GM11168 (cell line): ENCODE measurements around the gene RPS6KA2.
"Not testable (repeated sequence)": the region's sequence is repeated elsewhere in the genome, so short reads cannot be mapped to it uniquely, and the experiment has no call there.

Source experiments
- in situ Hi-C: fragments of 300-500 bp; cut with MboI; formaldehyde crosslinking; loops from one replicate; pipeline ENCODE4 v1.12.0; 2022; ENCODE audit warnings: low sequenced_read_pairs; ENCODE audit not compliant: unreplicated experiment

Gene RPS6KA2

DNA sequence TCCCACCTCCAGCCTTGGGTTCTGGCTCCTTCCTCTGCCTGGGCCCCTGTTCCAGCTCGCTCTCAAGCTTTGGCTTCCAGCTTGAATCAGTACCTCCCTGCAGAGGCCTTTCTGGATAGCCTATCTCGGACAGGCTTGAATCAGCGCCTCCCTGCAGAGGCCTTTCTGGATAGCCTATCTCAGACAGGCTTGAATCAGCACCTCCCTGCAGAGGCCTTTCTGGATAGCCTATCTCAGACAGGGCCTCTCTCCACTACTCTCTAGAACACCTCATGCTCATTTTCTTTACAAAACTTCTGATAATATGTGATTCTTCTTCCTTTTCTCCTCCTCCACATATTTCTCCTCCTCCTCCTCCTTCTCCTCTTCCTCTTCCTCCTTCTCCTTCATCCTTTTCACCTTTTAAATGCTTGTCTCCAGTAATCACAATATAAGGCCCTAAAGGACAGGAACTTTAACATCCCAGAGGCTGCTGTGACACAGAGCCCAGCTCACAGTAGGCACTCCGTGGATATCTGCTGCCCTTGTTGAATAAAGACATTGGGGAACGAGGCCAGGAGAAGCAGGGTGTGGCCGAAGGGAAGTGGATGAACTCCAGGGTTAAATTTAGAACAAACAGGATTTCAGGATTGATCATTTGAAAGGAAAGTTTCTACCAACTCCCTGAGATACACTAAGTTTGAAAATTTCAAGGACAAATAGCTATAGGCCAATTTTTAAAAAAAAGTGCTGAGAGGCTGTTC is 9.3 kb upstream of the RPS6KA2 start:
- in situ Hi-C loops = no loop called here

DNA sequence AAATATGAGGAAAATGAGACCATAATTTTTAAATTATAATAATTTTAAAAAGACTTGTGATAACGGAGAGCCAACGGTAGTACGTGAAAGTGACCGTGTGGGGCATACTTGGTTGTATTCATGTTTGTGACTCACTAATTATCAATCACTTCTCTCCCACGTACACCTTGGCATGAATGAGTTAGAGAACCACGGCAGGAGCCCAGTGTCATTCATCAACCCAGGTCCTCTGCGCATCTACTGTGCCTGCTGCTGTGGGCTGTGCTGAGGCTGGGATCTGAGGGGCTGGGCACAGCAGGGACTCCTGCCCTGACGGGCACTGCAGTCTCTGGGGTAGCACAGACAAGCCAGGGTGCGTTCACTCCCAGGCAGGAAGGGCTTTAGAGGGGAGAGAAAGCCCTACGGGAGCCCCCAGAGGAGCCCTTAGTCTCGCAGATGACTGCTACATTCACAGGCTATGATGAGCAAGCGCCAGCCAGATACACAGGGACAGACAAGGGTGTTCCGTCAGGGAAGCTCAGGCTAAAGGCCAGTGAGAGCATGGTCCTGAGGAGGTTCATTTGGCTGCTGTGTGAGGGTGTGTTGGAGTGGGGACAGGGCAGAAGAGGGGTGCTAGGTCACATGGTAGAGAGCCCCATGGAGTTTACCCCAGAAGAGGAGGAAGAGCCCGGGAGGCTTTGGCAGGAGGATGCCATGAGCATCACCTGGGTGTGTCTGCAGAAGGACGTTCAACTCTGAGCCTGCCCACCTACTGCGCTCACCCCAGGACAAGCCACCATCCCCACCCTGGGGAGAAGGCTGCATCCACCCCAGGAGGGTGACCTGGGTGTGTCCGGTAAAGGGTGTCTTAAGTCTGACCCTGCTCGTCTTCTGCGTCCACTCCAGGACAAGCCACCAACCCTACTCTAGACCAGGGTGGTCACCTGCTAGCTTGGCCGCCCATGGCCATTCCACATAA is 8.2 kb upstream of the RPS6KA2 start:
- in situ Hi-C loops = no loop called here

DNA sequence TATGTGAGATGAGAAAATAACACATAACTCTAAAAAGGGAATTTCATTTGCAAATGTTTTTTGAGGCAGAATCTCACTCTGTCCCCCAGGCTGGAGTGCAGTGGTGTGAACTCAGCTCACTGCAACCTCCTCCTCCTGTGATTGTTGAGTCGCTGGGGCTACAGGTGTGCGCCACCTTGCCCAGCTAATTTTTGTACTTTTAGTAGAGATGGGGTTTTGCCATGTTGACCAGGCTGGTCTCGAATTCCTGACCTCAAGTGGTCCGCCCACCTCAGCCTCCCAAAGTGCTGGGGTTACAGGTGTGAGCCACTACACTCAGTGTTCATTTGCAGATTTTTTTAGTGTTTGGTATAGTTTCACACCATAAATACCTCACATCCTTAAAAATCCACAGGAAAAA is 7.5 kb upstream of the RPS6KA2 start:
- in situ Hi-C loops = not testable (repeated sequence)

DNA sequence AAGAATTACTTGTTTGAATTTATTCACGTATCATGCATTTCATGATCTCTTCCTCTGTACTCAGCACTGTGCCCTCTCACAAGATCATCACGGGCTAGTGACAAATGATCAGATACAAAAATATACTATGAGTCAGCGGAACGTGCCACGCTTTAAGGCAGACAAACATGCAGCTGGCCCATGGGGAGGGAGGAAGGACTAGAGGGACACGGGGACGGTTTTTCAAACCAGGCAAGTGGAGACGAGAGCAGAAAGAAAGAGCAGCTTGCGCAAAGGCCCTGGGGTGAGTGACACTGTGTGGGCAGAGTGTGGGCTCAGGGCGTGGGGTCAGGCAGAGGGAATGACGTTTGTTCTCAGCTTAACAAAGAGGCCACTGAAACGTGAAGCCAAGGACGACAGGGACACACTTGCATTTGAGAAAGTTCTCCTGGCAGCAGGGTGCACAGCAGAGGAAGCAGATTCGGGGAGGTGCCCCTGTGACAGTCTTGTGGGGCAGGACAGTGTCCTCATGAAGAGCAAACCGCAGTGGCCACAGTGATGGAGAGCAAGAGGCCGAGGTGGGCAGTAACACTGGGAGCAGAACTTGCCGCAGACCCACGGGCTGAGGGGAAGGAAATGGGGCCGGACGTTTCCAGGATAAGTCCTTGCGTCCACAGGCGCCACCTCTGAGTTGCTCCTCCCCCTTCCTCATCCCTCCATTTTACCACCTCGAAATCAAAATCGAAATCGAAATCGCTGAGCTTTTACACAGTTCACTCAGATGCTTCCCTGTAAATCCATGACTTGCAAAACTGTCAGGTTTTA is 6.9 kb upstream of the RPS6KA2 start:
- in situ Hi-C loops = no loop called here

DNA sequence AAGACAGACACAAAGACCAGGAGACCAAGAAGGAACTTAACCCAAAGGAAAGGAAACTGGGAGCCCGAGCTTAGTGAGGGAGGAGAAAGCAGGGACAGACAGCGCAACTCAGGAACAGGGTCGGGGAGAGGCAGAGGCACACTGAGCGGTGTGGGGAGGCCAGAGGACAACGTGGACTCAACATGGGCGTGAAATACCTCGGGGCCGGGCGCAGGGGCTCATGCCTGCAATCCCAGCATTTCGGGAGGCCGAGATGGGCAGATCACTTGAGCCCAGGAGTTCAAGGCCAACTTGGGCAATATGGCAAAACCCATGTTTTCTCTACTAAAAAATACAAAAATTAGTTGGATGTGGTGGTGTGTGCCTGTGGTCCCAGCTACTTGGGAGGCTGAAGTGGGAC is 5.7 kb upstream of the RPS6KA2 start:
- in situ Hi-C loops = no loop called here

DNA sequence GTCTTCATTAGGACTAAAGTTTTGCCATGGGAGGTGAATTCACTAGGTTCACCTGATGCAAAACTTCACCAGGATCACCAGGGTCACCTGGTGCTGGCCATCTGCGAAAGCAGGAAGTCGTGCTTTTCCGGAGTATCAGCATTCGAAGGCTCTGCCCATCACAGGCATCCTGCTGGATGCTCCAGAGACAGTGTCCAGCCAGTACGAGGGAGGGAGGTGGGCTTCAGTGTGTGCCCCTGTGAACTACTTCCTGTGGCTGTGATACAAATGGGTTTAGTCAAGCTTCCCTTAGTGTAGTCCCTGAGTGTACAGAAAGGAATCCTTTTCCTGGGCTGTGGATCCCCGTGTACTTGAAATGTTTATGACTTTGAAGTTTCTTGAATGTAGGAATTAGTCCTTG is 3.4 kb upstream of the RPS6KA2 start:
- in situ Hi-C loops = no loop called here

DNA sequence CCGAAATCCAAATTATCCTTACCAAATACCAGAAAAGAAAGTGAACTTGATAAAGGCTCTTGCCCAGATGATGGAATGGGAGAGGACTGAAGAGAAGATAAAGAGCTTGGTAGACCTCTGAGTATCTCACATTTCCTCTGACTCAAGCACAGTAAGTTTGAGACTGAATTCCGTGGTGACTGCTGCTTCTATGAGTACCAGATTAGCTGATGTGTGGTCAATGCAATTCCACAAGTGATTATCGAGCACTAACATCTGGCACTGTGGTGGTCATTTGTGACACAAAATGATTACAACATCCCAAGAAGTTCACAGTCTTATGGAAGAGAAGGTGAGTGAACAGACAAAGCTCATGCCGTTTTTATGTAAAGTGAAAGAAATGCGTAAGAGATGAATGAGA is 2.6 kb upstream of the RPS6KA2 start:
- in situ Hi-C loops = no loop called here

DNA sequence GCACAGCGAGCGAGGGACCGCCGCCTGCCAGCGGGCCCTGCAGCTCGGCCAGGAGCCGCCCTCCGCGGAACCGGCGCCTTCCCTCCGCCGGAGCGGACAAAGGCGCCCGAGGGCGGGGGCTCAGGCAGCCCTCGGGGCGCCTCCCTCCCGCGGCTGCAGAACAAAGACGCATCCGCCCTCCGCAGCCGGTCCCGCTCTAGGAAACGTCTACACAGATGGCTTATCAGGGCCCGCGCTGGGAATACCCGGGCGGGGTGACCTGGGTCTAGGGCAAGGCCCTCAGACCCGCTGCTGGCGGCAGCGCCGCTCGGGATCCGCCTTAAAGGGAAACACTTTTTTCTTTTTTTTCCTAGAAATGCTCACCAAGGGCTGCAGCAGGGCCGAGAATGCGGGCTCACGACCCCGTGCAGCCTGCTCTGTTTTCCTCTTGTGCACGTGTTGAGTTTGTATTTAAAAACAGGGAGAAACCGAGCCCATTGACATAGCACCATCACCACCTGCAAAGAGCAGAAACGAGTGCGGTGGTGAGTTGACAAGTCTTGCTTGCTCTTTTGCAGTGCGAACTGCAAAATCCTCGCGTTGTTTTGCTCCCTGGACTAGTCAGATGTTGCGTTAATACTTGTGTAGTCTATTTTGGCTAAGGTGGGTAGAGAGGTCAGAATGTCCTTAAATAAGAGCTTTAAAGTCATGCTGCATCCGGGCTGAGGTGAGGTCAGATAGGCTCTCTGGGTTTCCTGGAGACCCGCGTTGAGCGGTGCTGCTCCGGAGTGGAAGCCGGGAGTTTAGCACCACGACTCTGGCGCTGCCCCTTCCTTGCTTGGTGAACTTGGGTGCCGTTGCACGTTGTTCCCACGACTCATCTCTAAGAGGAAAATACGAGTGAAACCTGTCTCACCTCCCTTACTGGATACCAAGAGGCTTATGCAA is 1.1 kb upstream of the RPS6KA2 start:
- in situ Hi-C loops = no loop called here

DNA sequence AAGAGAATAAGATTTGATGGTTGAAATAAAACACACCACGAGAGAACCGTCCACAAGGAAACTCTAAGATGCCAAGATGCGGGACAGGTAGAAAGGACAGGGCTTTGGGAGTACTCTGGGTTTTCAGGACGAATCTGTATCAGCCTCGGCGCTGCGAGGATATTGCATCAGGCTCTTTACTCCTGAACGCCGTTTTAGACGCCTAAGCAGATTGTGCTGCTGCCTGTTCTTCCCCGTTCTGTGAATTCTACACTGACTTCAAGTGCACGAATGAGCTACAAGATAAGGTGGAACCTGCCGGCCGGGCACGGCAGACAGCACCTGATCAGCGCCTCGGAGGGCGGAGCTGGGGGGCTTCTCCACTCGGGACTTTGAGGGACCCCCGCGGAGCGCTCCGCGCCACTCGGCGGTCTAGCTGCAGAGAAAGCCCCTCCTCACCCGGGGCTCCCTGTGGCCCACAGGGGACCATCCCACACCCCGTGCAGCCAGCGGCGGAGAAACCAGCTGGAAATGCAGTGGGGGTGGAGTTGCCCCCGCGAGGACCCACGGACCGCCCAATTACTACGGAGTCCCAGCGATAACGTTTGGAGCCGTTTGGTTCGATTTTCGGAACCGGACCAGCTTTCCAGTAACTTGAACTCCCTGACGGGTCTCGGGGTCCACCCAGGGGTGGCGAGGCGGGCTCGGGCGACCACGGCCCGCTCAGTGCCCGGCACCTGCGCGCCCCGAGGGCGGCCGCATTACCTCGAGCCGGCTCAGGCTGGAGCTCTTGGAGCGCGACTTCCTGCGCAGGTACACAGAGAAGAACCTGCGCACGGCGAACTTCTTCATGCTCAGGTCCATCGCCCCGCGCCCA is 646 bp downstream of the RPS6KA2 start:
- in situ Hi-C loops = no loop called here

DNA sequence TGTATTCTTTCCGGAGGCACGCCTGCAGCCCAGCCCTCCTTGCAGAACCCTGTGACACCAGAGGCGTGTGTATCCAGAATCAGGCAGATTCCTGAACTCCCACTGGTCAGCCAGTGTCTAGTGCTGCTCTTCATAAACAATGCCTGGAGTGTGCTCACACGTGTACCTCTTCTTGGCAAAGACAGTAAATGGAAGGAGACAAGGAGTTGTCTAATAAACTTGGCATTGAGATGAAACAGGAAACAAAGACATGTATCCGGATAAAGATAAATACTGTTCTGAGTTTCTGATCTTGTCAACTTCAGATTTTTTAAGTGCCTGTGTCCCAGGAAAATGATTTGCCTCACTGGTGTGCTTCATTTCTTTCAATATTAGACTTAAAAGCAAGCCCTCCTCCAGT is 1.7 kb downstream of the RPS6KA2 start:
- in situ Hi-C loops = no loop called here

DNA sequence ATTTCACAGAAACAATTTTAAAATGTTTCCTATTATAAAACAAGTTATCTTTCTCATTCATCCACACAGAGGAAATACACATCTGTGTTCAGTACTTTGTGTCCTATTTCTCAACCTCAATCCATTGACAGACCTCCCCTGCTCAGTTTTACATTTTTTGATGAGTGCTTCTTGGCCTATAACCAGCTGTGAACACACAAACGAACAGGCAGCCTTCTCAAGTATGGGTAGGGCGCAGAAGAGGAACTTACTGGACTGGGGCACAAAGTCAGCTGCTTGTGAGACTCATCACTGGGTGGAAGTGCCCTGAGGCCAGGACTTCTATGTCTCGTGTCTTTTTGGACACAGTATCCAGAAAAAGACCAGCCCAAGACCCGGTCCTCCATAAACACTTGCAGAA is 2.8 kb downstream of the RPS6KA2 start:
- in situ Hi-C loops = no loop called here

DNA sequence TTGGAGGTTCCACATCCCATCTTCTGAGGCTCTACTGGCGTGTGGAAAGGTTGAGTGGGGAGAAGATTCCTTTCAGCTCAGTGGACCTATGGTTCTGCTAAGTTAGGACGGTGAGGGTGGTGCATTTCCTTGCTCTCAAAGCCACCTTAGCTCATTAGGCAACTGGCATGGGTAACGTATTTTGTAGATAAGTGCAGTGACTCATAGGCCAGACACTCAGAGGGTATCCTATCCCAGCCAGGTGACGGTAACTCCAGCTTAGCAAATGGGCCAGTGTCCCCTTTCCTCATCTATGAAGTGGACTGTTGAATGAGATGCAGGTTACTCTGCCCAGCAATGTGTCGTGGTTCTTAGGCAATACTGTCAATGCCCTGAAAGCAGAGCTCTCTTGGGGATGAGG is 3.7 kb downstream of the RPS6KA2 start:
- in situ Hi-C loops = no loop called here

DNA sequence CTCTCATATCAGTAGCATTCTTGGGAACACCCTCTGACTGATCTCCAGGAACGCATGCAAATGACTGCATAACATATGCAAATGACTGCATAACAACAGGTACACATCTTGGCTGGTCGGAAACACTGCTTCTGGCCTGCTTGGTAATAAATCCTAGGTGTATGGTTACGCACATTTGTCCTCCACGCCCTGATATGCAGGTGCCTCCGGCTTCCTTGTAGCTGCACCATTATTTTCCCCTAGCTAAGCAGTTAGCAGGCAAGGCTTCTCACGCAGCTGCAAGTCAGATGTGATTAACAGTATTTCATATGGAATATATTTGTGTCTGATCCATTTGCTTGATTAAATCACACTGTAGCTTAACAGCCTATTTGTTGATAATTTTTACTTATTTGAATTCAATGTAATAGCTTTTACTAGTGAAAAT is 5.9 kb downstream of the RPS6KA2 start:
- in situ Hi-C loops = no loop called here

DNA sequence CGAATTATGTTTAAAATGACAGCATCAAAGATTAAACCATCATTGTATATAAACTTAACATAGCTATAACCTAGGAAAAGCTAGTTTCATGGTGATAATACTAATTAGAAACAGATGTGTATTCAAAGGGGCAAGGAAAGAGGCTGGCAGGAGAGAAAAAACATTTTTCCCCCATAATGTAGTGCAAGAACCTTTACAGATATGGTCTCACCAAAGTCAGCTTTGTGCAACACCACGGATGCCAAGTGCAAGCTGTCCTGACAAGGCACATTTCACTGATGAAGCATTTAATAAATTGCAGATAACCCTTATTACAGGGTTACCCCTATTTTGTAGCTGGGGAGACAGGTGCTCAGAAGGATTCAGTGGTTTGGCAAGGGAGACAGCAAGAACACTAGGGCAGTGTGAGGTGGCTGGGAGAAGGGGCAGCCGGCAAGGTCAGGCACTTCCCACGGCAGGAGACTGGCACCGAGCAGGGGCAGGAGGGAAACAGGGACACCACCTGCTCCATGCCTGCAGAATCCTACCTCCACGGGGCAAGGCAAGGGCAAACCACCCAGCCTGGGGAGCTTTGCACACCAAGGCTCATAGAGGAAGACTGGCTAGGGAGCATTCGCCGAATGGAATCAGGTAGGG is 6.5 kb downstream of the RPS6KA2 start:
- in situ Hi-C loops = no loop called here

DNA sequence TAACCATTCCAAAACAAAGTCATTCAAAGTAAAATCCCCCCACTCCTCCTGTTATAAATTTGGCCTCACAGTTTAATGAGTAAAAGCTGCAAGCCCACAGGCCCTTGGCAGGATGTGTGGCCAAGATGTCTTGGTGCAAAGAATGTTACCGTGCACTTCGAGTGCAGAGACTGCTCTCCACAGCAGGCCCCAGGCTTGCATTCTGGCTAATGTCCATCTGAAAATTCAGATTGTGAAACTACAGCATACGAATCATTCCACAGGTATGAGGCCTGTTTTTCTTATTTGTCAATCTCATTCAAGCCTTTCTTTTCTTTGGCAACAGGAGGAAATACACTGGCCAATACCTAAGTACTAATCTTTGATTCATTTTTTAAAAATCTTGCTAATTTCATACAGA is 7.1 kb downstream of the RPS6KA2 start:
- in situ Hi-C loops = no loop called here

DNA sequence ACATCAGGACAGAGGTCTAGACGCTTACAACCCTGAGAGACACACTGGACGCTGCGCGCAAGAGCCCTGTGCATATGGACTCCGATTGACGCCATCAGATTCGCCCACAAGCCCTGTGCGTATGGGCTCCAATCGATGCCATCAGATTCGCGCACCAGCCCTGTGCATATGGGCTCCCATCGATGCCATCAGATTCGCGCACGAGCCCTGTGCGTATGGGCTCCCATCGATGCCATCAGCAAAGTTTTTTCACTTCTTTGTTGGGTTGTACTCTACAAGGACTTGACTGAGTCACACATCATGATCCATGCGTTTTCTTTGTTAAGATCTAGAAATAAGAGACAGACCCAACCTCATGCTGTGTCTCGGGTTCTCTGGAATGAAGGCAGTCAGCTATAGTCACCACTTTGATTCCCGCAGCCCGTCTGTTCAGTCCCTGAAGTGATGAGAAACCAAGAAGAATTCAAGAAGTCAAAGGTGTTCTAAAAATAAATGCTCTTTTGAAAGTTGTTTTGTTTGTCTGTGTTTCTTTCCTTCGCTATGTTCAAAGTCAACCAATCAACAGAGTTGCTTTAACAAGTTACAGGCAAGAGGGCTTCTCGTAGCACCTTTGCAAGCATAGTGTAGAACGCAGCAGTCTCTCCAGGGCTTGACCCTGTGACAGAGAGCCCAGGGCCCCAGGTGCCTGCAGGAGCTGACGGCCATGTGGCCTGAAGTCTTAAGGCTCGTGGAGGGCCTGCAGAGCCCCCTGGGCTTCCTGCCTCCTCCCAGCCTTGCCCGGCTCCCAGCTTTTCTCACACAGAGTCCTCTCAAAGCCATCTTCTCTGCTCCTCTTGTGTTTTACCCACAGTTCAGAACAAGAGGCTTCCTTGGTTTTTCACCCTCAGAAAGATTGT is 7.9 kb downstream of the RPS6KA2 start:
- in situ Hi-C loops = no loop called here

DNA sequence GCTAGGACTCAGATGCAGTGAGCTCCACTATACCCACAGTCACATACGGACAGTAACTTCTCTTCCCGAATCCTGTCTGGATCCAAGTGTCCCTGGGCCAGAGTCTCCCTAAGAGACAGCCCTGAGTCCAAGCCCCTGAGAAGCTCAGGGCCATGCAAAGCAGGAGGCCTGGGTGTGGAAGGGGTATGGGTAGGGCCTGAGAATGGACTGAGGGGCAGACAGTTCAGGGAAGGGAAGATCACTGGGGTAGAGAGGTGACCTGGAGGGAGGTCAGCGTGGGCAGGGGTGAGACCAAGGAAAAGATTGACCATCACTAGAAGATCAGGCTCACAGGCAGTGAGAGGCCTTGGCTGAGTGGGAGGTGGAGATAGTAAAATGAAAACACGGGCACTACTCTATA is 8.8 kb downstream of the RPS6KA2 start:
- in situ Hi-C loops = no loop called here
